Measurements from ENCODE around the gene DMAC2L.

The DMAC2L gene

DNA sequence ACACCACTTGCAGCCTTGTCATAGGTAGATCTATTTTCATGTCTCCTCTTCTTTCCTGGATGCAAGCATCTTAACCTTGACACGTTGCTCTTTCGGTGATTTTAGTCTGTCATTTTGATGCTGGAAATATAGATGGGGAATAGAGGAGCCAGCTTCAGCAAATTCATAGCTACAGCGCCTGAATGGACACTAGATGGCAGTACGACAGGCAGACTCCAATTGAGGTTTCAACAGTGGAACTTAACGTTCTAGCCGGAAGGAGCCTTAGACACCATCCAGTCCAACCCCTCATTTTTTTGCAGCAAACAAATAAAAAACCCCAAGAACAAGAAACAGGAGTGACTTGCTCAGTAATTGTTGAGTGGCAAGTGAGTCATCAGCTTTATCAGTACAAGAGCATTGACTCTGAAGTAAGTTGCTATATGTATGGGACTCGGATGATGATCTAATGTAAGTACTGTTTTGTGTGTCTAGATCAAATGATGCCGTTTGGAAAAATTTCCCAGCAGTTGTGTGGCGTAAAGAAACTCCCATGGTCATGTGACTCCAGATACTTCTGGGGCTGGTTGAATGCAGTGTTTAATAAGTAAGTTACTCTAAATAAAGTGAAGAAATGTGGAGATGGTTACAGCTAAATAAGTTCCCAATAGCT lies 9.0 kb downstream of the DMAC2L start:
- DNase-seq, result peak in 50 of 58 donors; percentile 6 to 84 (median 52)

- DNase-seq, result no peak
Measured at GRCh38 chr14:50331596-50331995, 19.5 kb downstream of the DMAC2L start.

DNA sequence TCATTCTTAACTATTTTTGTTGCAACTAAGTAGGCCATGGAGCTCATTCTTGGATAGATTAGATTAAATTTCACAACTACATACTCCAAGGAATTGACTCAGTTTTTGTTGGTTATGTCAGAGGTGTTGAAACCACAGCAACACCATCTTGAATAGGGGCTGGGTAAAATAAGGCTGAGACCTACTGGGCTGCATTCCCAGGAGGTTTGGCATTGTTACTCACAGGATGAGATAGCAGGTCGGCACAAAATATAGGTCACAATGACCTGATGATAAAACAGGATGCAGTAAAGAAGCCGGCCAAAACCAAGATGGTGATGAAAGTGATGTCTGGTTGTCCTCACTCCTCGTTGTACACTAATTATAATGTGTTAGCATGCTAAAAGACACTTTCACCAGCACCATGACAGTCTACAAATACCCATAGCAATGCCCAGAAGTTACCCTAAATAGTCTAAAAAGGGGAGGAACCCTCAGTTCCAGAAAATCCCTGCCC lies 20.9 kb downstream of the DMAC2L start:
- no peak for DNase-seq

GRCh38 chr14:50334211-50334610 lies 22.1 kb downstream of the DMAC2L start:
- DNase-seq, result no peak

GRCh38 chr14:50335389-50335788 lies 23.3 kb downstream of the DMAC2L start:
- peak in 55 of 58 donors; percentile 5 to 91 (median 66) for DNase-seq

DNA sequence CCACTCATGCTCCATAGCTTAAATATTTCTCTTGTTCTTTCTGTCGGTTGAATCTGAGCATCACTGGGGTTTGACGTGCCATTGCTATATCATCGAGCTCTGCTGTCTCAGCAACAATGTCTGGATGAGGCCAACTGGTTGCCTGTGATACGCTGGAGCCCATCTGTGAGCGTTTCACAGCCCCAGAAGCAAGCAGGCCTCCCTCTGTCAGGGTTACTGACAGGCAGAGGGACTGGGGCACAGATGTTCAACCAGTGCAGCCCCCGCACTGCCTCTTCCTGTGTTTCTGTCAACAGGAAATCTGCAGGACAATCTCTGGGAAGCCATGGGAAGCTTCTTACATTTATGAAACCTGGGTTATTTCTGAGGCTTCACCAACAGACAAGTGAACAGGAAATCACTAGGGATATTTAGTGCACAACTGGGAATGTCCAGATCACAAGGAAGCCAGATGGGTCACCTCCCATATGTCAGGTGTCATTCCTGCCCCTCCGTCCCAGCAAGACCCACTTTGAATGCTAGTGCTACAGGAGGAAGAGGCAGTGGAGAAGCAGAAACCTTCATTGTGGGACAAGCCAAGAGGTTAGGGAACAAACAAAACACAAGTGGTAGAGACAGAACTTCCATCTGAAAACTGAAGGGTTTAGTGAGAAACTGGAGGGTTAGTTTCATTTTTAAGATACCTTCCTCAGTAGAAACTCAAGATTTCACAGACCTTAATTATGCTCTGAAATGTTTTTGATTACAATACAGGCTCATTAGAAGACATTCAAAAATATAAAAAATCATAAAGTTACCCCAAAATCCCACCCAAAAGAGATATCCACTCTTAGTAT lies 24.1 kb downstream of the DMAC2L start:
- DNase-seq, result peak in 47 of 58 donors; percentile 13 to 67 (median 37)

DNA sequence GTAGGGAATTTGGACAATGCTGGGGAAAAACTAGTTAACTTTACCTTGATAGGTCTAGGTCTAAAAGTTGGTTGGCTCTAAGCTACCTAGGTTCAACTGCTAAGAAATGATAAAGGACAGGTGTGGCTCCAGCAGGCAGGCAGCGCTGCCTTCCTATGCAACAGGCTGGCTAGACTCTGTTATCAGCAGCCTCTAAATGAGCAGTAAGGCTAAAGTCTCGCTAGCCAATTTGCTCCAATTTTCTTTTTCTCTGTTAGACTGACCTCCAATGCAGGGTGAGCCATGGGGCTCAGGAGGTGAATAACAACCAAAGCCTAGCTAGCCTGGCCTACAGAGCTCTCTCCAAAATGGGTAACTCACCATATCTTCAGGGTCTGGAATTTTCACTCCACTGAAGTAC lies 26.5 kb downstream of the DMAC2L start:
- no peak for DNase-seq

DNA sequence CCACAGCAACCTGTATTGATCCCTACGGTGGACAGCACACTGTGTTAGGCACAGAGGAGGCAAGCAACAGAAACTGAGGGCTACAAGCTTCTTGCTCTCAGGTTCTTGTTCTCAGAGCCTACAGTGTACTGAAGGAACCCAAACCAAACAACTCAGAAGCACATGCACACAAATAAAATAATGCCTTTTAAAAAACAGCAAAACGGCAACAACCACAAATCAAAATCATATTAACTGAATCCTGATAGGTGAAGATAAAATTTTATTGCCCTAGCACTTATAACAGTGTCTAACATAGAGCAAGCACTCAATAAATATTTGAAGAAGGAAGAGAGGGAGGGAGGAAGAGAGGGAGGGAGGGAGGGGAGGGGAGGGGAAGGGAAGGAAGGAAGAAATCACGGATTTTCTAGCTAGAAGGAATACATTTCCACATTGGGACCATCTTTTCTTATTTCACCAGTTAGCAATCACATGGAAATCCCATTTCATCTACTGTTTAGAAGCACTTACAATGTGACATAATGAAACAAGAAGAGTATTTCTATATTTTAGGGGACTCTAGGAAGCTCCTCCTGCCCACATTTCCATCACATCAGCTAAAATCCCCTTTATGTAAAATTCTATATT lies 27.2 kb downstream of the DMAC2L start:
- DNase-seq, result no peak

- DNase-seq, result no peak
Measured at GRCh38 chr14:50340045-50340444, 27.9 kb downstream of the DMAC2L start.

GRCh38 chr14:50340963-50341362 lies 28.8 kb downstream of the DMAC2L start:
- DNase-seq, result no peak

DNA sequence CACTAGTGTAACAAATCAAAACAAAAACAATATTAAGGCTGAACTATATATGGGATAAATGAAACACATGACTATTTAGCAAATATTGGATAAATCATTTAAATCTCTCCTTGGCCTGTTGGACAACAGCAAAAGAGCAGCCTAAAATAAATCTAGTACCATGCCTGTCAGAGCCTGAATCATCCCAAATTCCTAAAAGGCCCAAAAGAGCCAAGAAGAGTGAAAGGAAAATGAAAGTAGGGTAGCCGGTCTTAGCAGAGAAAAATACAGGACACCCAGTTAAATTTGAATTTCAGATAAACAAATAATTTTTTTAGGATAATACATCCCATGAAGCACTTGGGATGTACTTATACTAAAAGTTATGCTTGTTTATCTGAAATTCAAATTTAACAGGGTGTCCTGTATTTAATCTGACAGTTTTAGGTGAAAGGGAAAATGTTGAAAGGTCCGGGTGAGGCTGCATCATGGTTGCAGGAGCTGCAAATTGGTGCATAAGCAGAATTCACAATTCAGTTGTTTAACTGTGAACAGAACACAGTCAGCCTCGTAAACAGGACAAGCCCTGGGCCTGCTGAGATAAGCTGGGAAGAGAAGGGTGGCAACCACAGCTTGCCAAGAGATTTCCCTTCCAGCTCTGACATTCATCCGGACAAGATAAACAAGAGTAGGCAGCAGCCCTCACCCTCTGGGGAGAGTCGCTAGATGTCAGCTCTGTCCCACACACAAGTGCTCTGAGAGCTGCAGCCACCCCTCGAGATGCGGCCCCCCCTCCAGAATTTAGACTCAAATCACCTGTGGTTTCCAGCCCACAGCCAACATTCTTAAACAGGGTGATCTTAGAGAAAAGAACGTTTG lies 30.3 kb downstream of the DMAC2L start:
- peak in 51 of 58 donors; percentile 9 to 82 (median 58) for DNase-seq

DNA sequence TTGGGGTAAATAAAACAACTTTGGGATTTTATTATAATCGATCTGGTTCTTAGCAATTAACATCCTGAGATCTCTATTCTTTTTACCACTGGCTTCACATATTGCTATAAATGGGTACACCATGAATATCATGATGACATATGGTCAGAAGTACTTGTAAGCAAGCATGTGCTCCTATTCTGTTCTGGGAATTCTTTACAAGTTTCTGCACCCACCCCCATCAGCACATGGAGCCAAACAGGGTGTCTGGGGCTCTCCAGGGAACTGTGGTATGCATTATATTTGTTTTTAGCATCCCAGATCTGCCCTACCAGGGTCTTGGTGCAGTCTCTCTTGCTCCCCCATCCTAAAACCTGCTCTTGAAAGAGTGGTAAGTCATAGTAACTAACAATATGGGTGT lies 31.3 kb downstream of the DMAC2L start:
- DNase-seq, result peak in 7 of 58 donors; percentile 5 to 35 (median 18)

DNA sequence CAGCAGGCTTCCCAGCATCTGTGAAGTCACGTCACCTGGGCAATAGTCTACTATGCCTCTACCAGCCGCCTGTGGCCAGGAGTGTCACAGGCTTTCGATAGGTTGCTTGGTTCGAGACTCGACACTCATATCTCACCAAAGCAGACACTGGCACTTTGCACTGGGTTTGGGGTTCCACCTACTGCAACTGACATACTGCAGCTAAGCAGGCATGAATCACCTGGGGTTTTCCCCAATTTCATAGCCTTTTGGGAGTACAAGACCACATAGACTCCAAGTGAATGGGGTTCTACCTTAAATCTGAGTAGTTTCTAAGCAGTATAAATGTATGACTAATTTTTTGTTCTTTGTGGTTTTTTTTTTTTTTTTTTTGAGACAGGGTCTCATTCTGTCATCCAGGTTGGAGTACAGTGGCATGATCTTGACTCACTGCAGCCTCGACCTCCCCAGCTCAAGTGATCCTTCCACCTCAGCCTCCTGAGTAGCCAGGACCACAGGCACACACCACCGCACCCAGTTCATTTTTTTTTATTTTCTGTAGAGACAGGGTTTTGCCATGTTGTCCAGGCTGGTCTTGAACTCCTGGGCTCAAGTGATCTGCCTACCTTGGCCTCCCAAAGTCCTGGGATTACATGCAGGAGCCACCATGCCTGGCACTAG lies 32.1 kb downstream of the DMAC2L start:
- DNase-seq, result no peak

DNA sequence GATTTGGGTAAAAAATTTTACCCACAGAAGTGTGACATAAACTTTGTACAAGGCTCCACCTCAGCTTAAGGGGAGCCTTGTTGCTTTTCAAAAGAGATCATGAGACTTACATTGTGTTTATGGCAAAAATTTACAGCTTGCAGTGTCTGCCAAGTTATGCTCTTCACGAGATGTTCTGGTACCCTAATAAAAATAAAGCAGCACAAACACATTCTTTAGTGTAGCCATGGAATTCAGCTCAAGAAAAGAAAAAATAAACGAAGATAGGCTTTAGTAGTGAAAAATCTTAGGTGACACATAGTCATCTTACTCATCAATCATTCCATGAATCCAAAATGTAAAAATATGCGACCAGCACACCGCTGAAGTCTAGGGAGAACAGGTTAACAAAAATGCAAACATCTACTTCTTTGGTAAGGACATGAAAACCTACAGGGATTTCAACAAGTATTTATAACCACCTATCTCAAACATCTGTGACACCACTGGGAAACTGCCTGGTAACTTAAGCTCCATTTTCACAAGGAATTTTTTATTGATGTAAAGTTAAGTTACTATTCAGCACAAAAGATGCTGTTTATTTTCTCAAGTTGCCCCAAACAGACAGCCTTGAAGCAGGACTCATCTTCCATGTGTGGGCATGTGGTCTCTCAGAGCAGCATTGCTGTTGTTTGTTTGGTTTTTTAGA lies 32.9 kb downstream of the DMAC2L start:
- DNase-seq, result peak in 1 of 58 donors; percentile 19

- peak in 1 of 58 donors; percentile 7 for DNase-seq
Measured at GRCh38 chr14:50345846-50346422, 33.8 kb downstream of the DMAC2L start.

GRCh38 chr14:50347521-50347920 lies 35.4 kb downstream of the DMAC2L start:
- no peak for DNase-seq

- DNase-seq, result peak in 1 of 58 donors; percentile 30
Measured at GRCh38 chr14:50348933-50349332, 36.8 kb downstream of the DMAC2L start.

- no peak for DNase-seq
Measured at GRCh38 chr14:50350975-50351374, 38.9 kb downstream of the DMAC2L start.

DNA sequence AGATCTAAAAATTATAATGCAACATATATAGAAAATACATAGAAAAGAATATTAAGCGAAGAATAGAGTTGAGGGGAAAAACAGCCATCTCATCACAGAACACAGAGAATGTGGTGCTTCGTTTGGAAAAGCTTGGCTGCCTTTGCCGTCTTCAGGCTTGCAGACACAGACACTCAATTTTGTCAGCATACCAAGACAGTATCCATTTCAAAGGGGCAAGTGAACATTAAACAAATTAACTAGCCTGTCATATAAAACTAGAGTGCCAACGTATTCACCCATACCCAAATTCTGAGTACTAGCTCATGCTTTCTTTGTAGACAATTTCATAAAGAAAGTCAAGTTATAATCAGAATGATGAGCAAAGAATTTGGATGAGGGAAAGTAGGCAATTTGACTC lies 40.5 kb downstream of the DMAC2L start:
- no peak for DNase-seq

Measured in anterior cingulate cortex (tissue), 58 donors.